PC-9 (cell line): ENCODE results near the gene RAB31. TPM values are rescaled to one million over a fixed set of nuclear protein-coding genes. Genes with fewer than 3 reads are reported as not detected.

Source experiments
- BruUV-seq: library from RNA; stranded (reverse); fragments of 400-500 nt; replicated peaks from 2 replicates; lab custom pipeline; 2021; lab: Mats Ljungman, UMichigan
- CTCF ChIA-PET: fragments of 300-600 bp; sonication (Branson Sonifier 250); formaldehyde crosslinking; loops from one replicate; lab custom pipeline; 2022; ENCODE audit warnings: antibody characterized with exemption; lab: Charles Lee
- POLR2A ChIA-PET: fragments of 300-600 bp; sonication (Branson Sonifier 250); formaldehyde crosslinking; loops from one replicate; lab custom pipeline; 2022; ENCODE audit warnings: antibody characterized with exemption; ENCODE audit not compliant: unreplicated experiment; lab: Charles Lee
- DNase-seq, 2 experiments: peaks; one replicate each; pipeline versions ENCODE4 v3.0.0 to v3.0.0-alpha.2; 2015 to 2022; ENCODE audit warnings: mixed read lengths in 1 of 2
- H2AFZ ChIP-seq: fragments of 200-600 bp; sonication (generic); 2 replicates; pipeline ENCODE4 v1.8.1; 2017; ENCODE audit warnings: antibody characterized with exemption
- H3F3A ChIP-seq: fragments of 200-600 bp; sonication (generic); 2 replicates; pipeline ENCODE4 v1.8.1; 2017; ENCODE audit warnings: antibody characterized with exemption, mild to moderate bottlenecking, low read depth; ENCODE audit not compliant: insufficient read depth
- H3K27ac ChIP-seq: fragments of 200-600 bp; sonication (generic); 2 replicates; pipeline ENCODE4 v1.6.1; 2016; ENCODE audit warnings: mixed run types
- H3K27me3 ChIP-seq: fragments of 200-600 bp; sonication (generic); 2 replicates; pipeline ENCODE4 v1.6.1; 2016; ENCODE audit warnings: low read depth, mixed run types; ENCODE audit not compliant: insufficient read depth
- H3K36me3 ChIP-seq: fragments of 200-600 bp; sonication (generic); 2 replicates; pipeline ENCODE4 v1.6.1; 2016; ENCODE audit warnings: low read depth, mixed run types
- H3K4me1 ChIP-seq: fragments of 200-600 bp; sonication (generic); replicated peaks from 2 replicates; pipeline ENCODE4 v1.6.1; 2016; ENCODE audit warnings: mixed run types; ENCODE audit not compliant: insufficient read depth
- H3K4me2 ChIP-seq: fragments of 200-600 bp; sonication (generic); 2 replicates; pipeline ENCODE4 v1.6.1; 2017; ENCODE audit warnings: mixed run types
- H3K4me3 ChIP-seq: fragments of 200-600 bp; sonication (generic); 2 replicates; pipeline ENCODE4 v1.6.1; 2016; ENCODE audit warnings: mixed run types
- H3K79me2 ChIP-seq: fragments of 200-600 bp; sonication (generic); 2 replicates; pipeline ENCODE4 v1.6.1; 2017; ENCODE audit warnings: low read depth, mixed run types
- H3K9me2 ChIP-seq: fragments of 200-600 bp; sonication (generic); 2 replicates; pipeline ENCODE4 v1.8.1; 2017; ENCODE audit warnings: mild to moderate bottlenecking; ENCODE audit not compliant: insufficient read depth
- H3K9me3 ChIP-seq: fragments of 200-600 bp; sonication (generic); 2 replicates; pipeline ENCODE4 v1.8.1; 2016; ENCODE audit warnings: low read depth; ENCODE audit not compliant: insufficient read depth
- H4K20me1 ChIP-seq: fragments of 200-600 bp; sonication (generic); 2 replicates; pipeline ENCODE4 v1.8.1; 2017; ENCODE audit not compliant: insufficient read depth
- CTCF ChIP-seq: fragments of 200-600 bp; sonication (generic); conservative IDR thresholded peaks from 2 replicates; pipeline ENCODE4 v1.6.1; 2017; ENCODE audit warnings: mixed run types, antibody characterized with exemption, mild to moderate bottlenecking, moderate library complexity
- EZH2 ChIP-seq: fragments of 200-600 bp; sonication (generic); IDR thresholded peaks from 2 replicates; pipeline ENCODE4 v1.8.0; 2017; ENCODE audit warnings: antibody characterized with exemption, low read depth
- intact Hi-C: fragments of 100-400 bp; cut with micrococcal nuclease; formaldehyde crosslinking; loops from one replicate; pipeline ENCODE4 v1.10.0; 2022; ENCODE audit not compliant: unreplicated experiment
- total RNA-seq: library from RNA; stranded (reverse); gene quantifications from 2 replicates; pipeline ENCODE4 v1.2.3, GENCODE V29; 2021

The RAB31 gene
- total RNA-seq, 1 experiment from 2014 or later: 51.0 TPM

GRCh38 chr18:9810994-9811705 lies 103.0 kb downstream of the RAB31 start:
- intact Hi-C loops: no loop called here
- Histone ChIP-seq H2AFZ (no peak overlapping the region), H3K4me3 (no peak overlapping the region), H4K20me1 (no peaks in the 10 kb centered on the region), H3K79me2 (no peaks in the 10 kb centered on the region), H3K27ac (no peak overlapping the region), H3K27me3 (no peaks in the 10 kb centered on the region), H3K9me2 (no peaks in the 10 kb centered on the region), H3K36me3 (0 out of 2 replicates have a peak, but pooled peaks cover 2% of the 10 kb centered on the region), H3F3A (peaks cover 22% of the 10 kb centered on the region; the same call in 1 of the 2 replicates), H3K4me2 (no peak overlapping the region), H3K4me1 (peaks cover 35% of the 10 kb centered on the region), H3K9me3 (no peaks in the 10 kb centered on the region)
- TF ChIP-seq EZH2 (no peak), CTCF (no peak)
- ChIA-PET CTCF (no interaction called here), POLR2A (interaction anchor here (0.6 to 0.7 kb wide), 2 partner anchors 37 to 104 kb away, joined by 4 read pairs; no protein-coding TSS in a partner anchor)
- DNase-seq: no peak
- no TSS peak for BruUV-seq

GRCh38 chr18:9811978-9812377 lies 103.9 kb downstream of the RAB31 start:
- CTCF ChIA-PET: no interaction called here
- Histone ChIP-seq H2AFZ (no peak overlapping the region), H3K4me3 (no peak overlapping the region), H3K9me3 (no peaks in the 10 kb centered on the region), H3K4me2 (no peak overlapping the region), H3K4me1 (peaks cover 35% of the 10 kb centered on the region), H3K27ac (no peak overlapping the region), H3F3A (peaks cover 25% of the 10 kb centered on the region; the same call in 1 of the 2 replicates), H3K9me2 (no peaks in the 10 kb centered on the region), H4K20me1 (no peaks in the 10 kb centered on the region), H3K36me3 (0 out of 2 replicates have a peak, but pooled peaks cover 9% of the 10 kb centered on the region), H3K79me2 (no peaks in the 10 kb centered on the region), H3K27me3 (no peaks in the 10 kb centered on the region)
- BruUV-seq: no TSS peak
- no peak for DNase-seq
- intact Hi-C loops: no loop called here
- TF ChIP-seq EZH2: no peak
- no peak for TF ChIP-seq CTCF
- POLR2A ChIA-PET: no interaction called here

GRCh38 chr18:9814431-9814830 lies 106.3 kb downstream of the RAB31 start:
- intact Hi-C loops: no loop called here
- no peak overlapping the region for H3K4me3 ChIP-seq
- ChIA-PET POLR2A (no interaction called here), CTCF (no interaction called here)
- no peak overlapping the region for H2AFZ ChIP-seq
- TF ChIP-seq EZH2: no peak
- peaks cover 26% of the 10 kb centered on the region; the same call in 1 of the 2 replicates for H3K36me3 ChIP-seq
- H3F3A ChIP-seq: peaks cover 17% of the 10 kb centered on the region; the same call in 1 of the 2 replicates
- BruUV-seq: no TSS peak
- H3K79me2 ChIP-seq: no peaks in the 10 kb centered on the region
- peak overlapping the region; percentile 42 for H3K27ac ChIP-seq
- H3K27me3 ChIP-seq: no peaks in the 10 kb centered on the region
- peak in 1 of 2 experiments; percentile 77 for DNase-seq
- peak overlapping the region; percentile 41 for H3K4me2 ChIP-seq
- H3K9me3 ChIP-seq: no peaks in the 10 kb centered on the region
- H3K4me1 ChIP-seq: peaks cover 20% of the 10 kb centered on the region
- no peaks in the 10 kb centered on the region for H3K9me2 ChIP-seq
- H4K20me1 ChIP-seq: no peaks in the 10 kb centered on the region
